NCI-H226 (cell line): Measurements from ENCODE around the gene AHRR.
"Not testable (repeated sequence)": the region's sequence is repeated elsewhere in the genome, so short reads cannot be mapped to it uniquely, and the experiment has no call there.

Source experiments
- DNase-seq: peaks from one replicate; pipeline ENCODE4 v3.0.0-alpha.2; 2015

Gene AHRR

DNA sequence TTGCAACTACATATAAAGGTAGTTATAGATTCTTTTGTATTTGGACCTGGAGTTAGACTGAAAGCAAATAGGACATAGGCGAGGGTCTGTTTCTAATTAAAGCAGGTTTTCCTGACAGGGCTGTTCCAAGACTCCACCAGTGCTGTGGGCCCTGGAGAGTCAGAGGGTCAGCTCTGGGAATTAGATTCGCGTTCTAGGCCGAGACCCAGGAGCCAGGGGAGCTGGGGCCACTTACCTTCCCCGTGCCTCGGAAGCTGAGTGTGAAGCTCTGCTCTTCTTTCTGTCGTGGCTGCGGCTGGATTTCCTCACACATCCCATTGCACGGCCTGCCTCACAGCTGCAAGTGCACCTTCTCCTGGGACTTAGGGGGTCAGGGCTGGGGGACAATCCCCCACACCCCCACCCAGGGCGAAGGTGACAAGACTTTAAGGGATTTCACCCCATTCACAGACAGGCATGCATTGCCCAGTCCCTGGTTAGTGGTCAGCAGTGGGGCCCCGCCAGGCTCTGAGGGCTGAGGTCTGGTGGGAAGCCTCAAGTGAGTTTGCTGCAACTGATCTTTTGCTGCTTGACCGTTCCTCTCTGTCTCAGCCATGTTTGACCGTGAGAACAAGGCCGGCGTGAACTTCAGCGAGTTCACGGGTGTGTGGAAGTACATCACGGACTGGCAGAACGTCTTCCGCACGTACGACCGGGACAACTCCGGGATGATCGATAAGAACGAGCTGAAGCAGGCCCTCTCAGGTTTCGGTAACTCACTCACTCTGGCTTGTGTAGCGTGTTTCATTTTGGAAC, 15.3 kb upstream of the AHRR start:
- no peak for DNase-seq

DNA sequence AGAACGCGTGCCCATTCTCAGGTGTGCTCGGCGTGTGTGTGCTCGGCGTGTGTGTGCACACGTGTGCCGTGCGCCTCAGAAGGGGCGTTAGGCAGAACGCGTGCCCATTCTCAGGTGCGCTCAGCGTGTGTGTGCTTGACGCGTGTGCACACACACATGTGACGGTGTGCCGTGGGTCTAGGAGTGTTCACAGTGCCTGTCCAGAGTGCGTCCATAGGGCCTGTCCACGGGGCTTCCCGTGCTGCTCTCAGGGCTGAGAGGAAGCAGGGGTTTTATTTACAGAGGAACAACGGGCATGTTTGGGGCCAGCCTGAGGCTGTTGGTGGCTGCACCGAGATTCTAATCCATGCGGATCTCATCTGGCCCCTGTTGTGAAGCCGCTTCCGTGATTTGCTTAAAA, 14.2 kb upstream of the AHRR start:
- no peak for DNase-seq

DNA sequence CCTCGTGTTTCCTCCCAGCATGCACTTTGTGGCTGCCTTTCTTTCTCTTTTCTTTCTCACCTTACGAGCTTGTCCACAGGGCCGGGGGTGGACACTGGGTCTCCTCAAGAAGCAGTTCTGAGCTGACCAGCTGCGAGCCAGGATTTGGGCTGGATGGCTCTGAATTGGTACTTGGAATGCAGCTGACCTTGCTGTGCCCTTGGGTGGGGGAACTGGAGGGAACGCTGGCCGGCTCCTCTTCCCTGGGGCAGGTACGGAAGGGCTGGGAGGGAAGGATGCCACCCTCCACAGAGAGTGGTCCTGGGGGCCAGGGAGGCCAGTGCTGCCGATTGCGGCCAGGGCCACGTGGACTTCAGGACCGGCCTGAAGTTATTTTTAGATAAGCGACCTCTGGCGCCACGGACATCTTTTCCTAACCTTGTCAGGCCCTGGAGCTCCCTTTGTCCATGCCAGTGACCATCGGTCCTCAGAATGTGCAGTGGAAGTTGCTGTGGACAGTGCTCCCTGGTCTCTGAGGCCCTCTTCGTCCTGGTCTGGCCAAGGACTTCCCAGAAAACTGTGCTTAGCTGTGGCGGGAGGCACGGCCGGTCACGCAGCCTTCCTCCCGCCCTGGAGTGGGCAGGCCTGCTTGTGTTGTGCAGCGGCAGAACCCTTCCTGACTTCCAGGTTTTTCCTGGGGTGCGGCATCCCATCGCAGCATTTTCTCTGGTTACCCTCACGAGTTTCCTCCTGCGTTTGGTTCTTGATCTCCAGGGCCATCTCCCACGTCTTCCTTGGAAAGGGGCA, 13.5 kb upstream of the AHRR start:
- no peak for DNase-seq

DNA sequence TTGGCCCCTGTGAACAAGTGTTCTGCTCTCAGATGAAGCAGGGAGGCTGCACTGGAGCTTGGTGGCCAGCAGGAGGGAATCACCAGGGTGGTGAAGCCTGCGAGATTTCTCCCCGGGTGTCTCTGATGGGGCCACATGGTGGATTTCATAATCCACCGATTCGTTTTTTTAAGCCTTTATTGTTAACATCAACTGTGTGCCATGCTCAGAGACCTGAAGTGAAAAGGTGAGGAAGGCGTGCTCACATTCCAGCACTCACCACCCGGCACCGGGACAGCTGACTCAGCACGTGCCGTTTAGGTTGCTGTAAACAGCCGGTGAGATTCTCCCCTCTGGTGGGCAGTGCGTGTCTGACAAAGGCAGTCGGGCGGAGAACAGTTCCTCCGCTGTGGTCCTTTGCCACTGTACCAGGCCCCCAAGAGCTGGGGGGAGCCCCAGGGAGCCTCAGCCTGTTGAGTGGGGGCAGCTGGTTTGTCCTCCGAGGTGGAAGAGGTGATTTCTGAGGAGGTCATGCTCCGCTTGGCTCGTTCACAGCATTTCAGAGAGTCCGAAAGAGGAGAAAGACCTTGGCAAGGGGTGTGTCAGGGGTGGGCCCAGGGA, 12.7 kb upstream of the AHRR start:
- peak; percentile 80 for DNase-seq

DNA sequence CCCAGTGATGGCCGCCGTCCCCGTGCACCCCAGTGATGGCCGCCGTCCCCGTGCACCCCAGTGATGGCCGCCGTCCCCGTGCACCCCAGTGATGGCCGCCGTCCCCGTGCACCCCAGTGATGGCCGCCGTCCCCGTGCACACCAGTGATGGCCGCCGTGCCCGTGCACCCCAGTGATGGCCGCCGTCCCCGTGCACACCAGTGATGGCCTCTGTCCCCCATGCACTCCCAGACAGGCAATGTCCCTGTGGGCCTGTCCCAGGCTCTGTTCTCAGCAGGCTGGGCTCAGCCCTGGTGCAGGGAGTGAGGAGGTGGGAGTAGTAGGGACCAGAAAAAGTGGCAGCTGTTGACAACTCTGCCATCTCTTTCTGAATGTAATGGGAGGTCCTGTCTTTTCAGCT, 11.7 kb upstream of the AHRR start:
- not testable (repeated sequence) for DNase-seq

DNA sequence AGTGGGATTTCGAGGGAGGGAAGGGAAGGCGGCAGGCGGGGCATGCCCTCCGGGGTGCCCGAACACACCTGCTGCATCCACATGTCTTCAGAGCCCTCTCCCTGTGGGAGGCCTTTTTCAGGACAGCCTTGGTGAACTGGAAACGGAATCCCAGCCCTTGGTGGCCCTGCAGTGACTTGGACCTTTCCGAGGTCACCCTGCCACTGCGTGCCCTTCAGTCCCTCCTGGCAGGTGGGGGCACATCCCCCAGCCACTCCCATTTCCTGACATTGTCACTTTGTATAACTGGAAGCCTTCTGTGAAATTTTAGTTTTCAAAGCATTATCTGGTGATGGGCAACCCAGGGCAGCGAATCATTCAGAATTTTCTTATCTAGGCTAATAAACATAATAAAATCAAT, 11.0 kb upstream of the AHRR start:
- DNase-seq: no peak

DNA sequence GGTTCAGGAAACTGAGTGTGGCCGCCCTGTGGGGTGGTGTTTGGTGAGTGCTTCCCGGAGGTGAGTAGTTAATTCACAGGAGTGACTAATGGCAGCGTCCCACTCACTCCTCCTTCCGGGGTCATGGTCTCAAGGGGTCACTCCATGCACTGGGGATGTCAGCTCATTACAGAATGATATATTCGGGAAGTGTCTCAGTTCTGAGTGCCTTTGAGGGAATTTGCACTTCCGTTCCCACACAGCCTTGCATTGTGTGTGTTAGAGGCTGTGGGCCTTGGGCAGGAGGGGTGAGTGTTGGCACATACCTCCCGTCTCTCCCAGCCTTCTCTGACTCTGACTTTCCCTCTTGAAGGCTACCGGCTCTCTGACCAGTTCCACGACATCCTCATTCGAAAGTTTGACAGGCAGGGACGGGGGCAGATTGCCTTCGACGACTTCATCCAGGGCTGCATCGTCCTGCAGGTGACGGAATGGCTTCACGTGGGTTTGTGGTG, 10.5 kb upstream of the AHRR start:
- DNase-seq: no peak

DNA sequence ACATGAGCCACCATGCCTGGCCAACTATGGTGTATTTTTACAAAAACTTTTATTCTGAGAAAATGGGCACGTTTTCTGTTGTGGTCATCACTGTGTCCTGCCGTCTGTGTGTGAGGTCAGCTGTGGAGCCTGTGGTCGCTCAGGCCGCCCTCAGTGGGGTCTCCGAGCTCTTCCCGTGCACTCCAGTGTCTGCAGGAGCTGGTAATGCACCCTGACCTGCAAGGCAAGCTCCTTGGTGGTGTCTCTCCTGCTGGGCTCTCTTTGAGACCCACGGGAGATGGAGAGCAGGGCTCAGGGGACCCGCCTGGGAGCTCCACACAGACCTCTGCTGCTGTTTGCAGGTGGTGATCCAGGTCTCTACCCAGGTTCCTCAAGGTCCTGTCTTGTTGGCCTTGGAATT, 9.6 kb upstream of the AHRR start:
- DNase-seq: no peak

DNA sequence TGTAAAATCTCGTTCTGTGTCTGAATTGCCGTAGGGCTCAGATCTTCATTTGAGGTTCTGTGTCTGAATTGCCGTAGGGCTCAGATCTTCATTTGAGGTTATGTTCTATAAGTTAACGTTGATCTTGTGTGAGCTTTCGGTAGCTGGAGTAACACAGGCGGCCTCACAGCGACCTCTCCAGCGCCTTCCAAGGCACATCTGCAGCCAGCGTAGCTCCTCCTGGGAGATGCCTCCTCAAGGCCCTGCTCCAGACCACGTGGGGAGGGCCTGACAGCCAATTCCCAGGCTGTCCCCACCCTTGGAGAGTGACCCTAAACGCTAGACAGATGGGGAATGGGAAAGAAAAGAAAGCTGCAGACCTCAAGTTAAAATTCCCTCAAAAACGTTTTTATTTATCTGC, 8.7 kb upstream of the AHRR start:
- no peak for DNase-seq

DNA sequence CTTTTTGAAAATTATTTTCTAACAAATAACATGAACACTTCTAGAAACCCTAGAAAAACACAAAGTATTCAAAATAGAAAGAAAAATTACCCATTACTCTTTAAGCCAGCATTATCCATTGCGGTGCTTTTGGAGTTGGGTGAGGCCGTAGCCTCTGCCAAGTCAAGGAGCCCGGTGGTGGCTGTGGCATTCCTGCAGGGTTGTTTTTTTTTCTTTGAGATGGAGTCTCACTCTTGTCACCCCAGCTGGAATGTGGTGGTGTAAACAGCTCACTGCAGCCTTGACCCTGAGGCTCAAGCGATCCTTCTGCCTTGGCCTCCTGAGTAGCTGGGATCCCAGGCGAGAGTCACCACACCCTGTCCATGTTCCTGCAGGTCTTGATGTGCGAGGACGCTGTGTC, 8.2 kb upstream of the AHRR start:
- no peak for DNase-seq

DNA sequence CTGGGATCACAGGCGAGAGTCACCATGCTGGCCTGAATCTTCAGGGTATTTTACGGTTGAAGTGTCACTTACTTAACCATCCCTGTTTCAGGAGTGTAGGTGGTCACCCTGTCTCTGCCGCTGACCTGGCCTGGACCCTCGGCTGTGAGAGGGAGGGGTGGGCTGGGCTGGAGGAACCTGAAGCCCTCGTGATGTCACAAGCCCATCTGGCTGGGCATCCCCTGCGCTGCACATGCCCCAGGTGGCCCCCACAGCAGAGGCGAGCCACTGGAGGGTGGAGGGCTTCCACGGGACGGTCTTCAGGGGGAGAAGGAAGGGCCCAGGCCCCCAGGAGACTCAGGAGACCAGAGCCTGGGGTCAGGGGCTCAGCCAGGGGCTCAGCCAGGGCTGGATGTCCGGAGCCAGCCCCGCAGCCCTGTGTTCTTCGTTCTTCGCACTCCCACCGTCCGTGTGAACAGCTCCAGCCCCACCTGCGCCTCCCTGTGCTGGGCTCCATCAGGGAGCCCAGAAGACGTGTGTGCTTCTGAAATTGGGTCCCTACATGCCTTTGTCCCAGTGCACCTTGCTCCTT, 7.6 kb upstream of the AHRR start:
- DNase-seq: no peak

DNA sequence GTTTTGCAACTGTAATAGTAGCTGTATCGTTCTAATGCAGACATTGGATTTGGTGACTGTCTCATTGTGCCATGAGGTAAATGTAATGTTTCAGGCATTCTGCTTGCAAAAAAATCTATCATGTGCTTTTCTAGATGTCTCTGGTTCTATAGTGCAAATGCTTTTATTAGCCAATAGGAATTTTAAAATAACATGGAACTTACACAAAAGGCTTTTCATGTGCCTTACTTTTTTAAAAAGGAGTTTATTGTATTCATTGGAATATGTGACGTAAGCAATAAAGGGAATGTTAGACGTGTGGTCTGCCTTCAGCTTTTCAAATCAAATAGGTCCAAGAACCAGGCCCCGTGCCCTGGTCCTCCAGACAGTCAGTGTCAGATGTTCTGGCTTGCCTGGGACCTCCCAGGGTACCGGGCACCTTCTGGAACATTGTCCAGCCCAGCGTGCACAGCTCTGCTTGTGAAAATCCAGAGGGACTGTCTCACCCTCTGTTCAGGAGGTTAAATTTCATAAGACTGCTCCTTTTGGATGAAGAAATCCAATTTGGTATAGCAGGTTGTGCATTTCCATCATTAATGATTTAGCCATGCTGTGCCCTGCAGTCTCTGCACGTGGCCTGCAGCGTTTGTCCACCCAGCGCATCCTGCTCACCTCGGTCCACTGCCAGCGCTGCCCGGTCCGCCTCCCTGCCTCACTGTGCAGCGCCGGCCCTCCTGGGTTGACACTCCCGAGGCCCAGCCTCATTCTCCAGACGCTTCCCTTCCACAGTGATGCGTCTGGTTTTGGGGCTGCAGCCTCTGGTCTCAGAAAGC, 6.6 kb upstream of the AHRR start:
- no peak for DNase-seq

DNA sequence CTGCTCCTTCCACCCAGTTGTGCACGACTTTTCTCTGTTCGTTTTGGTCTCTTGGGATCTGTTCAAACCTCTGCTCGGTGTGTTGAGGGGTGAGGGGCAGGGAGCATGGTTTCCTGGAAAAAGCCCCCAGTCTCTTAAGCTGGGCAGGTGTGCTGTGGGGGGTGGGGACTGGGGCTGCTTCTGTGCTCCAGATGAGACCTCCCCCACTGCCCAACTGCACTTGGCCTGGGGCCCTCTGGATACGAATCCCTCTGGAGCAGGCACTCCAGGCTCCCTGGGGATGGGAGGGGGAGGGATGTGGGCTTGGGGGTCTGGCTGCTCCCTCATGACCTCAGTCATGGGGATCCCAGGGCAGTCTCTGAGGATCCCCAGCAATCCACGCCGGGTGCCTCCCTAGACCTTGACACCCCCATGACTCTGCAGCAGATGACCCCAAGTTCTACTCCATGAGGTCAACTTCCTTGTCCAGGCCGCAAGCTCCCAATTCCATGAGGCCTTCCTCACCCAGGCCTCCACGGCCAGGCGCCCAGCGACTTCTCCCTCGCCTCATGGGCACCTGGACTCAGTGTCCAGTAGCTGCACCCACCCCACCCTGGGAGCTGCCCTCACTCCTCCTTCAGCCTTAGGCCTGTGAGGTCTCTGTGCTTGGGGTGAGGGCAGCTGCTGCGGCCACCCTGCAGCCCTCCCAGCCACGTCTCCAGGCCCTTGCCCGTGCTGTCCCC, 5.9 kb upstream of the AHRR start:
- no peak for DNase-seq

DNA sequence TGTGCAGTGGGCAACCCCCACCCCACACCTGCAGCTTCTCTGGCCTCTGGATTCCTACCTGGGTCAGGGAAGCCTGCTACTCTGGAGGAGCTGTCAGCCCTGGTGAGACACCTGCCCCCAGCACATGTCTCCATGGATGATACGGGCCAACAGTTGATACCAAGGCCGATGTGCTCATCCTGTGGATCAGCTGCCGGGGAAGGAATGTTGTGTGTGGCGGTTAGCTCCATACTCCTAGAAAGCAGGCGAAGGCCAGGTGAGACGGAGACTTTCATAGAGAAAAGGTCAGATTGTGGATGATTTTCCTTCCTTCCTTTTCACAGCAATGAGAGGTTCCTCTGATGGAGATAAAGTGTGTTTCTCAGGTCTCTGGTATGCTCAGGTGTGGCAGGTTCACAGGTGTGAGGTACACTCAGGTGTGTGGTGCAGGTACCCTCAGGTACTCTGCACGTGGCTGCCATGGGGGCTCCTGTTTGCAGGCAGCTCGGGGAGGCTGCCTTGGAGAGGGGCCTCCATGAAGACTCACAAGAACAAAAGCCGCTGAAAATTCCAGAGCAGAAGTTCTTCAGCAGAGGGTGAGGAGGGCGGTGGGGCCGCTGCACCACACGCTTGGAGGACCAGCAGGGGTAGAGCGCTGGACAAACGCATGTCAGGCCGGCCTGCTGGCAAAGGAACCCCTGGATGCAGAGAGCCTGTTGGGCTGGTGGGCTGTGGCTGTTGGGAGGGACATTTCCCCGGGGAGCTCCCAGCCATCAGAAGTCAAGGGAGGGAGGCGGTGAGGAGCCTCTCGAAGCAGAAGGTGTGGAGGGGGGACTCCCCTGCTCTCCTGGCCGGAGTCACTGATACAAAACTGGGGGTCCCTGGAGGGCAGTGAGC, 5.1 kb upstream of the AHRR start:
- DNase-seq: no peak

DNA sequence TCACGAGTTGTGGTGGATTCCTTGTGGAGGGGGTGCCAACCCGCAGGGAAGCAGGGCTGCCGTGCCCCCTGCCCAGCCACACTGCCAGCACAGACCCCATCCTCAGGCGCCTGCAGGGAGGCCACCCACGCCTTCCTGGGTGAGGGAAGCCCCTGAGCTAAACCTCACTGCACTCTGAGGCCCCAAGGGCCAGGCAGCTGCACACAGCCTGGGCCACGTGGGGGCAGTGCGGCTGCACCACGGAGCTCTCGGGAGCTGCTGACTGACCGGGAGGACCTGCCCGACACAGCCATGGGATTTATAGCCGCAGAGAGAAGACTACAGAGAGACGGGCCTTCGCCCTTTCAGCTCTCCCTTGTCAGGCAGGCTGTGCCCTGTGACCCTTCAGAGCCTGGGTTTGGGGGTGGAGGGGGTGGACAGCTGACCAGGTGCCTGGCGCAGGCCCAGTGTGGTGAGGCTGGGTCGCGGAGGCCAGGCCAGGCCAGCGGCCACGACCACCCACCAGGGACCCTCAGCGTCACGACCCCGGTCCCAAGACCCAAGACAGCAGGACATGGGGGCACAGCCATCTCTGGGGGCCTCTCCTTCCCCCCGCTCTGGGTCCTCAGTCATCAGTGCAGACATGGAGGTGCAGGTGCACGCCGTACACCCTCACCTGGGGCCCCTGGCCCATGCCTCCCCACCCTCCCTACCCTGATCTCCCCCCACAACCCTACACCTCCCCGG, 4.3 kb upstream of the AHRR start:
- no peak for DNase-seq

DNA sequence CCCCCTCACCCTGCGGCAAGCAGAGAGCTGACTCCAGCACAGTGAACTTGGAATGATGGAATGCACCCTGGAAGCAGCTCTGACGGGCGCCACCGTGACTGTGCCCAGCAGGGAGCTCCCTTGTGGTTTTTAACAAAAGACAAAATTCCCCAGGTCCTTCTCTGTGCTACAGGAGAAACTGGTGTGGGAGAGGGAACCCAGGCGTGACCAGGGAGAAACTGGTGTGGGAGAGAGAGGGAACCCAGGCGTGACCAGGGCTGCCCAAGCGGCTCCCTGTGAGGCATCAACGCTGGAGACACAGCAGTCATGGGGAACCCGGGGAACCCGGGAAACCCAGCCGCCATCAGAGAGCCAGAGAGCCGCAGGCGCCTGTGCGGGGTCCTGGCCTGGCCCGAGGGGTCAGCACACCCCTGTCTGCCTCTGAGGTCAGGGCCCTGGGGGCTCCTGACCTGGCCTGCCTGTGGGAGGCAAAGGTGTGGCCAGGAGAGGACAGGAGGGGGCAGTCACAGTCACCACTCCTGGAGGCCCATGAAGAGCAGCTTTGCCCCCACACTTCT, 3.1 kb upstream of the AHRR start:
- DNase-seq: peak; percentile 53

DNA sequence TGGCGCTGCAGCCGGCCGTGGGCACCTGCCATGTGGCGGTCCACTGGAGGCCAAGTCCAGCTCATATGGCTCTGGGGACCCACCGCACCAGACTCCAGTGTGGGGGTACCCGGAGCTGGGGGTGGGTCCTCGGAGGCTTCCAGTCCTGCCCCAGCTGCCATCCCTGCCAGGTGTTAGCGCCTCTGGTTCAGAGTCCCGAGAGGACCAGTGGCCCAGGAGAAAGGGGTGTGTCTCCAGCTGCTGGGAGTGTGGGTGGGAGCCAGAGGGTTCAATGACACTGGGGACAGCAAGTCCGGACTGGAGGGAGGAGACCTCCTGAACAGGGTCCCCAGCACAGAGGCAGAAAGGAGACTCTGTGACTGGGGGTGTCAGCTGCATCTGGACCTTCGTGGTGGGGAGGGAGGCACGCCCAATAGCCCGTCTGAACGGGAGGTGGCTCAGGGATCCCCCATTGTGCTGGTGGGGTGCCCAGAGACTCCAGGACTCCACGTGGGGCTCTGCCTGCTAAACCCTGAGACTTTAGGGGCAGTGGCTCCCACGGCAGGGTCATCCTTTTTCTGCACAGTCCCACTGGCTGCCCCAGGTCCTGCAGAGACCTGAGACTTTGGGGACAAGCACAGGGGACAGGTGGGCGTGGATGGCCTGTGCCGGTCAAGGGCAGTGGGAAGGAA, 2.4 kb upstream of the AHRR start:
- DNase-seq: no peak

DNA sequence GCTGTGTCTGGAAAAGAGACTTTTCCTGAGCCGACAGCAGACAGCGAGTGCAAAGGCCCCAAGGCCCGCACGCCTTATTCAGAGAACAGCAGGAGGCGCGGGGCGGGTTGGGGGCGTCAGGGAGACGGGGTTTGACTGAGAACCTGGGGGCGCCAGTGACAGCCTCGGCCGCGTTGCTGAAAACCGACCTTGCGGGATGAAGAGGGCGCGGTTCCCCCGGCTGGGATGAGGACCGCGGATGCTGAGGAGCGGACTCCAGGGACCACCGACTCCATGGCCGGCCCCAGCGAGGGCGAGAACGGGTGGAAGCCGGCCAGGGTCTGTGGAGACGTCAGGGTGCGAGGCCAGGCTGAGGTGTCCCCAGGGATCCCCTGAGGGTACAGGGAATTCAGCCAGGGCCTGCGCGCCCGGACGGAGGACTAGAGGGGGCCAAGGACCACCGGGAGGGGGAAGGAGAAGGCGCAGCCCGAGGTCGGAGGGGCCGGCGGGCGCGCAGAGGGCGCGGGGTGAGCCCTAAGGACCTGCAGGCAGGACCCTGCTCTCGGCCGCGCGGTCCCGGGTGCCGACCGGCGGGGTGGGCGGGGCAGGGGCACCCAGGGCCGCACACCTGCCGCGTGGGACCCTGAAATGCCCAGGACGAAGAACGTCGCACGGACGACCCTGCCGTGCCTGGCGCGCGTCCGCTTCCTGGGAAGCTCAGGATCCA, 837 bp upstream of the AHRR start:
- DNase-seq: no peak
